HL-60 (cell line): ENCODE data around the gene MSH3.

Experiments
- CTCF ChIP-seq: IDR thresholded peaks from one replicate; pipeline ENCODE4 v1.5.1; 2011; ENCODE audit warnings: low read length, control low read depth, inconsistent platforms; ENCODE audit not compliant: insufficient read depth
- GABPA ChIP-seq: IDR thresholded peaks from 2 replicates; pipeline ENCODE4 v1.6.1; 2012; ENCODE audit warnings: low read depth
- POLR2AphosphoS5 ChIP-seq: IDR thresholded peaks from 2 replicates; pipeline ENCODE4 v1.6.1; 2012; ENCODE audit warnings: low read depth
- TF ChIP-seq, protein P1 (sequence below): IDR thresholded peaks from 2 replicates; pipeline ENCODE4 v1.6.1; 2012; ENCODE audit warnings: low read depth; ENCODE audit not compliant: insufficient replicate concordance

DNA sequence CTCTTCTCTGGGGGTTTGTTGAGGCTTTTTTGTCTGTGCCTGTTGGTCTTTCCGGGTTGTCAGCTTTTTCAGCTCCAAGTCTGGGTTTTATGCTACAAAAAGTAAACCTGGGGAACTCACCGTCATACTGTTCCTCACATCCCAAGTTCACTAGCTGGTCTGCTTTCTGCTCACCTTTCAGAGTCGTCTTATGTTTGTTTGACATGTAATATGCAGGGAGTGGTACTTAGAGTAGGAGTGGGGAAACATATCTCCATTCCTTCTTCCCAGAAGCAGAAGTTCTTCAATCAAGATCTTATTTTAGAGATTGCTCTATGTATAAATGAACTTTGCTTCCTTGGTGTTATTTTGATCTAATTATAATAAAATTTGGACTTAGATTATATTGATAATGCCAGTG is 42.0 kb downstream of the MSH3 start:
- TF ChIP-seq CTCF: no peak
- TF ChIP-seq POLR2AphosphoS5: no peak
- TF ChIP-seq, protein P1, sequence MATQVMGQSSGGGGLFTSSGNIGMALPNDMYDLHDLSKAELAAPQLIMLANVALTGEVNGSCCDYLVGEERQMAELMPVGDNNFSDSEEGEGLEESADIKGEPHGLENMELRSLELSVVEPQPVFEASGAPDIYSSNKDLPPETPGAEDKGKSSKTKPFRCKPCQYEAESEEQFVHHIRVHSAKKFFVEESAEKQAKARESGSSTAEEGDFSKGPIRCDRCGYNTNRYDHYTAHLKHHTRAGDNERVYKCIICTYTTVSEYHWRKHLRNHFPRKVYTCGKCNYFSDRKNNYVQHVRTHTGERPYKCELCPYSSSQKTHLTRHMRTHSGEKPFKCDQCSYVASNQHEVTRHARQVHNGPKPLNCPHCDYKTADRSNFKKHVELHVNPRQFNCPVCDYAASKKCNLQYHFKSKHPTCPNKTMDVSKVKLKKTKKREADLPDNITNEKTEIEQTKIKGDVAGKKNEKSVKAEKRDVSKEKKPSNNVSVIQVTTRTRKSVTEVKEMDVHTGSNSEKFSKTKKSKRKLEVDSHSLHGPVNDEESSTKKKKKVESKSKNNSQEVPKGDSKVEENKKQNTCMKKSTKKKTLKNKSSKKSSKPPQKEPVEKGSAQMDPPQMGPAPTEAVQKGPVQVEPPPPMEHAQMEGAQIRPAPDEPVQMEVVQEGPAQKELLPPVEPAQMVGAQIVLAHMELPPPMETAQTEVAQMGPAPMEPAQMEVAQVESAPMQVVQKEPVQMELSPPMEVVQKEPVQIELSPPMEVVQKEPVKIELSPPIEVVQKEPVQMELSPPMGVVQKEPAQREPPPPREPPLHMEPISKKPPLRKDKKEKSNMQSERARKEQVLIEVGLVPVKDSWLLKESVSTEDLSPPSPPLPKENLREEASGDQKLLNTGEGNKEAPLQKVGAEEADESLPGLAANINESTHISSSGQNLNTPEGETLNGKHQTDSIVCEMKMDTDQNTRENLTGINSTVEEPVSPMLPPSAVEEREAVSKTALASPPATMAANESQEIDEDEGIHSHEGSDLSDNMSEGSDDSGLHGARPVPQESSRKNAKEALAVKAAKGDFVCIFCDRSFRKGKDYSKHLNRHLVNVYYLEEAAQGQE: no peak
- no peak for TF ChIP-seq GABPA
